Measurements from ENCODE around the gene RGS7.

RGS7 gene

GRCh38 chr1:241079459-241079858, 277.5 kb downstream of the RGS7 start:
- no peak for DNase-seq (ENCODE audit: low read depth)

GRCh38 chr1:241079047-241079446, 278.0 kb downstream of the RGS7 start:
- no peak for DNase-seq (ENCODE audit: low read depth)

- no peak for DNase-seq (ENCODE audit: low read depth)
Observed at GRCh38 chr1:241077386-241078147, 279.4 kb downstream of the RGS7 start.

DNA sequence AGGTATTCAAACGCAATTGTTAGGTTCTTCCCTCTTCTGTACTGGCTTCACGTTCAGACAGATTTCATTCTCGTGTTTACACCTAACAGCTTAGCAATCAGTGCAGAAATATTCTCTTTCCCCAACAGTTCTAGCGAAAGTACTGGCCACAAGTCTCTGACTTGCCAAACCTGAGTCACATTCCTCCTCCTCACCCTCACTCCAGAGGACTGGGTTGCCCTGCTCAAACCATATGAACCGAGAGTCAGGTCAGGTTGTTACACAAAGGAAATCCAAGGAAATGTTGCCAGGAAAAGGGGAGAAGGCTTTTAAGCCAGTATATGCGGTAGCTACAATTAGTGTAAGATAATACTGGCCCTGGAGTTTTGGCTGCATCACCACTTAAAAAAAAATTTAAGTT, 282.5 kb downstream of the RGS7 start:
- no peak for DNase-seq (ENCODE audit: low read depth)

GRCh38 chr1:241068359-241068758, 288.6 kb downstream of the RGS7 start:
- no peak for DNase-seq (ENCODE audit: low read depth)

DNA sequence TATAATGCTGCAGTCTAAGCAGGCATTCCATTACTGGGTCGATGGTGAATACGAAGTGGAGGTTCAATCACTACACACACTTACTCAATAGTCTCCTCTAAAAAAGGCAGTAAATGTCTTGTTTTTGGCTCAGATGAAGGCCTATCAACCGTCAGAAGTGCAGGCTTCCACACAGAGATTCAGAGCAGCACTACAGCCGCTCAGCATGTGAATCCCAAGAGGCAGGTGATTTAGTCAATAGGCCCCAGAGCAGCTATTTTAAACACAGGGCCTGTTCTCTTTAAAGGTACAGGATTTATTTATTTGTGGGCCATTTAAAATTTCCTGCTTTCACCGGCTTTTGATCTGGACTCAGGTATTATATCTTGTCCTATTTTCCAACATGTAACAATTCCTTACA, 293.7 kb downstream of the RGS7 start:
- DNase-seq (ENCODE audit: low read depth) = no peak

- no peak for DNase-seq (ENCODE audit: low read depth)
Observed at GRCh38 chr1:241061062-241061461, 295.9 kb downstream of the RGS7 start.

- DNase-seq (ENCODE audit: low read depth) = no peak
Observed at GRCh38 chr1:241048622-241049021, 308.4 kb downstream of the RGS7 start.

GRCh38 chr1:241045659-241046058, 311.3 kb downstream of the RGS7 start:
- no peak for DNase-seq (ENCODE audit: low read depth)

GRCh38 chr1:241034203-241034936, 322.6 kb downstream of the RGS7 start:
- DNase-seq (ENCODE audit: low read depth) = no peak

- no peak for DNase-seq (ENCODE audit: low read depth)
Observed at GRCh38 chr1:241024834-241025233, 332.2 kb downstream of the RGS7 start.

DNA sequence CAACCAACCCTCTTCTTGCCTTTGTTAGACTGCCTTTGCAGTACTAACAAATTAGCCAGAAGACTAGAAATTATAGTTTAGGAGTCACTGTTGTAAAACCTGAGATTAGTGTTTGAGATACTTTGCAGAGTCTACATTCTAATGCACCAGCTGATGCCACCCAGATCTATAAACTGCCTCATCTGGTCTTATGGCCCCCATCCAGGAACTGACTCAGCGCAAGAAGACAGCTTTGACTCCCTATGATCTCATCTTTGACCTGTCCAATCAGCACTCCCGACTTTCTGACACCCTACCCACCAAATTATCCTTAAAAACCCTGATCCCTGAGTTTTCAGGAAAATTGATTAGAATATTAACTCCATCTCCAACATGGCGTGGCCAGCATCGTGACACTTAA, 334.6 kb downstream of the RGS7 start:
- no peak for DNase-seq (ENCODE audit: low read depth)

DNA sequence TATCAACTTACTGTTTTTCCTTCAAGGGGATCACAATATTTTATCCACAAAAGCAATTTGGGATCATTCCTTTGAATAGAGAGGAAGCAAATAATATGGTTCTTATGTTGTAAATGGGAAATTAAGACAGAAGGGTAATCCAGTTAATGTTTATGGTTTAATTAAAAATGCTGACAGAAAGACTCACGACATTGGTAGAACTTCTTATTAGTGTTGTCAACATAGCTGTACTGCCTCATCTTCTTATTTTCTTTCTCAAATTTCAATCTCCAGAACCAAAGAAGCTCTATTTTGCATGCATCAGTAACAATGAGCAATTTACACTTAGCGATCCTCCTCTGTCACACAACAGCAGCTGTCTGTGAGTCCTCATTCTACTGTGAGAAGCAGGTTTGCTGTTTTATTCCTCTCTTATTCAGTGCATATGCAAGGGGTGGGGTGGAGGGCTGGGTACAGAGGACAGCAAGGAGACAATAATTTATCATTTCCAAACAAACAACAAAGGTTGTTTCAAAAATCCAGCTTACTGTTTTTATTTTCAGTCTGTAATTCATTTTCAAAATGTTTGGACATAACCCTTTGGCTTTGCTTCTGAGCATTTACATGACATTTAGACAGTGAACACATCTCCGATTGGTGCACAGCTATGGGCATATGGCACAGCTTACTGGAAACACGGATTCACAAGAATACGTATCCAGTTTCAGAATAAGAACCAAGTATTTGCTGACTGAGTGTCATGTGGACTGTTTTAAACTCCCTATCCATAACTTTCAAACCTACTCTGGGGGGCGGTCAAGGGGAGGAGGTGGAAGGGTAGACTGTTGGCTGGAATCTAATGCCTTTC, 335.9 kb downstream of the RGS7 start:
- DNase-seq (ENCODE audit: low read depth) = no peak

DNA sequence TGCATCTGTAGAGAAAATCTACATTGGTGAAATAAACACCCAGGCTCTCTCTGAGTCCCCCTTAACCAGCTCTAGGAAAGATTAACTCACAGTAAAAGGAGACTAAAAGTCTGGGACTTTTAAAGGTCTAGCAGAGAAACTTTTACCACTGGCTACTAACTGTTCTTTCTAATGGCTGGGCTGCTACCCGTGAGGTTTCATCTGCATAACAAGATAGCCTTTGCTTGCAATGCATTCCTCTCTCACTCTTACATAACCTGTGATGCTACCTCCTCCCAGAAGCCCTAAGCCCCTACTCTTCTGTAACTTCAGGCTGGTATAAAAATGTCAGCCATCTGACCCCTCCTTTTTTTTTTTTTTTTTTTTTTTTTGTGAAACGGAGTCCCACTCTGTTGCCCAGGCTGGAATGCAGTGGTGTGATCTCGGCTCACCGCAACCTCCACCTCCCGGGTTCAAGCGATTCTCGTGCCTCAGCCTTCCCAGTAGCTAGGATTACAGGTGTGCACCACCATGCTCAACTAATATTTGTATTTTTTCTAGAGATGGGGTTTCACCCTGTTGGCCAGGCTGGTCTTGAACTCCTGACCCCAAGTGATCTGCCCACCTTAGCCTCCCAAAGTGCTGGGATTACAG, 344.2 kb downstream of the RGS7 start:
- no peak for DNase-seq (ENCODE audit: low read depth)

GRCh38 chr1:241007668-241008067, 349.3 kb downstream of the RGS7 start:
- no peak for DNase-seq (ENCODE audit: low read depth)

DNA sequence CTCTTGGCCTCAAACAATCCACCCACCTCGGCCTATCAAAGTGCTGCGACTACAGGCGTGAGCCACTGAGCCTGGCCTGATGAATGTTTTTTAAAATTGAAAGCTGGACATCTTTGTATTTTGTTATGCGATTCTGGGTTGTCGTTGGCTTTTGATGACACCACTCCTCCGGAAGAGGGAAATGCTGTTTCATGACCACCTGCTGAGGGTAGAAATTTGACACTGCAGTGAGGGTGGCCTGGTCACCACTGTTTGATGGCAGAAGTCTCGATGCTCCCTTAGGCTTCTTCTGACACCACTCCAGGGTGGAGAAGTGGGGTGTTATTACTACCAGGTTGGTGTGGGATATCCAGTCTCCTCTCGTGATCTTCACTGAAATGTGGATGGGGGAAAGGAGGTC, 357.2 kb downstream of the RGS7 start:
- no peak for DNase-seq (ENCODE audit: low read depth)

- DNase-seq (ENCODE audit: low read depth) = no peak
Observed at GRCh38 chr1:240998441-240999015, 358.5 kb downstream of the RGS7 start.

DNA sequence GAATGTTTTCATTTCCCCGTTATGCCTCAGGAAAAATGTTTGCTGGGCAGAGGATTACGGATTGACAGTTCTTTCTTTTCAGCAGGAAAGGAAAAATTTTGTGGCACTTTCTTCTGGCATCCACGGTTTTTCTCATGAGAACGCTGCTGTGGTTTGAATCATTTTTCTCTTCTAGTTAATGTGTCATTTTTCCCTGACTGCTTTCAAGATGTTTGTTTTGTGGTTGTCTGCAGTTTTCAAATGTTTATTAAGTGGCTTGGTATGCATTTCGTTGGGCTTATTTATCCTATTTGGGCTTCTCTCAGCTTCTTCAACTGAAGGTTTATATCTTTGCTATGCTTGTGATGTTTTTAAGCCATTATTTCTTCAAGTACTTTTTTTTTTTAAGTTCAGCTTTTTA, 359.0 kb downstream of the RGS7 start:
- no peak for DNase-seq (ENCODE audit: low read depth)

- DNase-seq (ENCODE audit: low read depth) = no peak
Observed at GRCh38 chr1:240993004-240993403, 364.0 kb downstream of the RGS7 start.

DNA sequence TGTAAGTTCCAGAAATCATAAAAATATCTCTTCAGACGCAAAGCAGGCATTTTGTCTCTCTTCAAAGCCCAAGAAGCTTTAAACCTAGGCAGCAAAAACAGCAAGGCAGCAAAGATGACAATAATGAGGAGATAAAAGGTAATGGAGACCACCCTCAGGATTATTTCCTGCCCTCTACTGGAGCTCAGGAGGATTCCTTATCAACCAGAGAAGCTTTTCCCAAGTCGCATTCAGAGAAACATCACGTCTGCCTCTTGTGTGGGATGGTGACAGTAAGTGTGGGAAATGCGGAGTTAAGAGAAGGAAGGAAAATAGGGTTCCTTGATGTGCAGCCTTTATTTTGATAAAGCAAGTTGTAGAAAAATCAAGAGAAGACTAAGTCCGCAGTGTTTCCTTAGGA, 365.8 kb downstream of the RGS7 start:
- DNase-seq (ENCODE audit: low read depth) = no peak

DNA sequence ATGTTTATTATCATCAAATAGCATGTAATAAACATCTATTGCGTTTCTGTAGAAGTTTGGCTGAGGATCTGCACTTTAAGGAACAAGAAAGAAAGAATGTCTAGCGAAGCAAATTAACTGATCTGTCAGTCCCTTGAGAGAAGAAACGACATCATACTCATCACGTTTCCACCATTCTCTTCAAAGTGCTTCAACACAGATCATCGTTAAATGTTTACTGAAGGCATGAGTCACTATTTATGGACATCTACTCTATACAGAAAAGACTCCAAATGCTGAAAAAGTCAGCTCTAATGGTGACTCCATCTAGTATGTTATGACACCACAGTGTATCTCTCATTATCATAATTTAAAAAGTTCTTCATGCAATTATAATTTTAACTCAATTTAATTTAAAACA, 369.1 kb downstream of the RGS7 start:
- no peak for DNase-seq (ENCODE audit: low read depth)

GRCh38 chr1:240985081-240985480, 371.9 kb downstream of the RGS7 start:
- no peak for DNase-seq (ENCODE audit: low read depth)

All from T follicular helper cell (primary cell).